SK-MEL-5 (cell line): ENCODE data around the gene RPS6KA5. TPM values are rescaled to one million over a fixed set of nuclear protein-coding genes. Genes with fewer than 3 reads are reported as not detected.
A peak's percentile ranks its signal among the peaks of the same experiment; 100 is the strongest.

Experiments used
- DNase-seq: peaks from one replicate; pipeline ENCODE4 v3.0.0-alpha.2; 2016; ENCODE audit warnings: low read depth, low spot score
- in situ Hi-C: cut with HindIII; loops from 2 replicates; pipeline ENCODE4 v1.10.0; 2016; ENCODE audit warnings: low sequenced_read_pairs, high pct_unique_total_duplicates, low pct_unique_long_range_greater_than_20kb
- total RNA-seq: library from RNA; depleted of rRNA; stranded (reverse); fragments of >200 nt; shearing (Covaris generic); gene quantifications from 2 replicates; pipeline ENCODE4 v1.2.3, GENCODE V29; 2014

The RPS6KA5 gene
- total RNA-seq, 1 experiment from 2014 or later, result 4.3 TPM

DNA sequence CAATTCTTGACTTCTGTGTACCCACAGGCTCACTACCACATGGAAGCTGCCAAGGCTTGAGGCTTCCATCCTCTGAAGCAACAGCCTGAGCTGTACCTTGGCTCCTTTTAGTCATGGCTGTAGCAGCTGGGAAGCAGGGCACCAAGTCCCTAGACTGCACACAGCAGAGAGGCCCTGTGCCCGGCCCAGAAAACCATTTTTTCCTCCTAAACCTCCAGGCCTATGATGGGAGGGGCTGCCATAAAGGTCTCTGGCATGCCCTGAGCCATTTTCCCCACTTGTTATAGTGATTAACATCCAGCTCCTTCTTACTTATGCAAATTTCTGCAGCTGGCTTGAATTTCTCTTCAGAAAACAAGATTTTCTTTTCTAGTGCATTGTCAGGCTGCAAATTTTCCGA, 121.8 kb downstream of the RPS6KA5 start:
- no peak for DNase-seq
- in situ Hi-C loops, result no loop called here

DNA sequence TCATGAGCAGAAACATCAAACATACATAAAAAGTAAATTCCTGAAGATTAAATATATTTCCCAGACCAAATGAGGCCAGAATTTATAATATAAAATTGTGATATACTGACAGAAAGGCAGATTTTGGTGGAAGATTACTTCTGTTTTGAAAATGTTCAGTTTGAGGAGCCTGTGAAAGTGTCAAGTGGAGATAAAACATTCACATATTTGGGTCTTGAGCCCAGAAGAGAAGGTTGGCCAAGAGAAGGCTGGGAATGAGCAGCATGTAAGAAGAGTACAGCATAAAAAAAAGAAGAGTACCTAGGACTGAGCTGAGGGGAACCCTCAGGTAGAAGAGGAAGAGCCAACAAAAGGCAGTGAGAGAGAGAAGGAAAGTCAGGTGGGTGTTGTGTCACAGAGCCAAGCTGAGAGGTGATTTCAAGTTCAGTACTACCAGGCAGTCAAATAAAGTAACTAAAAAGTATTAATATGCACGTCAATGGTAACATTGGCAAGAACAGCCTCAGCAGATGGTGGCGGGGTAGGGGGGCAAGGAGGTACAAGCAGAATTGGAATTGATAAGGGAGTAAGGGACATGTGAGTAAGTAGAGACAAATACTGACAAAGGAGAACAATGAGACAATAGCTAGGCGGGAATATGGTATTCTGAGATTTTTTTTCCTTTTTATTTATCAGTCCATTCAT, 123.5 kb downstream of the RPS6KA5 start:
- in situ Hi-C loops, result no loop called here
- DNase-seq, result no peak

DNA sequence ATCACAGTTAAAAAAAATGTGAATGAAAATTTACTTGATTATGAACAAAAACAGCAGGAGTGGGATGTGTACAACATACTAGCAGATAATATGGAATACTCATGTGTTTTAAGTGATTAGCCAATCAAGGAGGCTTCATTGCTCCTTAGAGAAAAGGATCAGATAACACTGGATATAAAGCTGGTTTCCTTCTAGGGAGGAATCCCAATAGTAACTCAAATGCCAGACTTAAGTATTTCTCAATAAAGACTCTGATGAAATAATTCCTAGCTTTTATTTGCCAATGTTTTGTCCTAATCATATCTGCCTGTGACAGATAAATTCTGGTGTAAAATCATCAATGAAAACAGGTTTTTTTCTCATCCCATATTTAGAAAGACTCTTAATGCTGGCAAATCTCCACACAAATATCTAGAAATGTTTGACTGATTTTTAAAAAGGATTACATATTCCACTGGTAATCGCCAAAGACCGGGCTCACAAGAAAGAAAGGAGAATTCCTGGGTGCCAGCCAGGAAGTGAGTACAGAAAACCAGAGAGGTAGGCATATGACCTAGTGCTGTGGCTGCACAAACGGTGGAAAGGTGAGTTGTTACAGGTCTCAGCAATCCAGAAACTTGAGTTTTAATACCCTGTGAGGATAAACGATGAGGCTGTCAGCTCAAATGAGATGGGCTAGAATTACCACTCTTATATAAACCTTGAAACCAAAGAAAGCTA, 135.7 kb downstream of the RPS6KA5 start:
- DNase-seq, result no peak
- in situ Hi-C loops, result loop anchor here (25.0 kb wide), 2 partner anchors 238 to 363 kb away; no protein-coding TSS in a partner anchor

DNA sequence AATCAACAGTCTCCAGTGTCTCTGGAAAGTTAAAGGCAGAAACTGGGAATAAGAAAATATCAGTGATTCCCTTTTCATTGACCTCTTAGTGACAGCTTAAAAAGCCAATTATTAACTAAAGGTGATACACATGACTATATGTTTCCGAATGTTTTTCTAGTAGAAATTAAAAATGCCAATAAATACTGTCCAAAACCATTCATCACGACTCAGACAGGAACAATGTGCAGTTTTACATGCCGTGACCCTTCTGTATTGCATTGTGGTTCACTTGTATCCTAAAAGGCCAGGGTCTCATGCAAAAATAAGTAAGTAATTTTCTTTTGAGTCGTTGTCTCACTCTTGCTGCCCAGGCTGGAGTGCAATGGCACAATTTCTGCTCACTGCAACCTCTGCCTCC, 138.3 kb downstream of the RPS6KA5 start:
- DNase-seq, result no peak
- in situ Hi-C loops, result loop anchor here (25.0 kb wide), 2 partner anchors 240 to 365 kb away; no protein-coding TSS in a partner anchor

DNA sequence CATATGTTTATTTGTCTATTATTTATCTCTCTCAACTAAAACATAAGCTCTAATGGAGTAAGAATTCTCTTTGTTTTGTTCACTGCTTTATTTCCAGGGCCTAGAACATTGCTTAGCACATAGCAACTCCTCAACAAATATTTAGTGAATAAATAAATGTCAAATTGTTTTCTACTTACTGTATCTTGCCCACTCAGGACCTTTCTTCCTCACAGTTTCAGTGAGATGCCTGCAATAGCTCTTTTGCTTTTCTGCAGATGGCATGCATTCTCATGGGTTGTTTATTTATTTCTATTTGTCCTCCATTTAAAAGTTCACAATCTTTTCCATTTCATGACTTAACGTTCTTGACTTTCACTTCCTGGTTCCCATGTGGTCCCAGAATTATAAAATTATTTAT, 149.3 kb downstream of the RPS6KA5 start:
- no peak for DNase-seq
- in situ Hi-C loops, result loop anchor here (25.0 kb wide), 2 partner anchors 251 to 376 kb away; no protein-coding TSS in a partner anchor

DNA sequence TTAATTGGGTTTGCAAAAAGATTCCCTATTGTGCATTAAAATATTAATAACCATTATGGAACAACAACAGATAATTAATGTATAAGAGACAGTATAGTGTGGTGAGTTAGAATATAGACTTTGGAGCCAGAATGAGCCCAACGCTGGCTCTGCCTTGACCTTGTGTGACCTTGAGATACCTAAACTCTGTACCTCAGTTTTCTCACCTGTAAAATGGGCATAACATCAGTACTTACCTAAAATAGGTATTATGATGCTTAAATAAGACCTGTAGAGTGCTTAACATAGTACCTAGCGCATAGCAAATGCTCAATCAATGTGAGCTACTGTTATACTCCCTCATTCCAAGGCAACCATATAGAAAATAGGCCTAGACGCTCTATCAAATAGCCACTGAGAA, 153.3 kb downstream of the RPS6KA5 start:
- no peak for DNase-seq
- in situ Hi-C loops, result loop anchor here (25.0 kb wide), 2 partner anchors 255 to 380 kb away; no protein-coding TSS in a partner anchor

DNA sequence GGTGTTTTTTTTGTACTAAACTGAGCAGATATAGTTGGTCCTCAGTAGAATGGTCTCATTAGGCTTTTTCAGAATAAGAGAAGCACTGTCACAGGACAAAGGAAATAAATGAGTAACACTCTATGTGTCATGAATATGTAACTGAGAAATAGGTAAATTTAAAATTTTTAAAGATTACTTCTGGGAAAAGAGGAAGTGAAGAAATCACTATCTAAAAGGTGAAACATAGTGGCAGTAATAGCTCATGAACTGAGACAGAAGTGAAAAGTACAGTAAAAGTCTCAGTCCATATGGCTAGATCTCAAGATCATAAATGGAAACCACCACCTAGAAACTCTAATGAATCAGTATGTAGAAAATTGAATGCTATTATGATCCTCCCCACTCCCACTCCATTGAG, 154.9 kb downstream of the RPS6KA5 start:
- in situ Hi-C loops, result loop anchor here (25.0 kb wide), 2 partner anchors 257 to 382 kb away; no protein-coding TSS in a partner anchor
- no peak for DNase-seq

DNA sequence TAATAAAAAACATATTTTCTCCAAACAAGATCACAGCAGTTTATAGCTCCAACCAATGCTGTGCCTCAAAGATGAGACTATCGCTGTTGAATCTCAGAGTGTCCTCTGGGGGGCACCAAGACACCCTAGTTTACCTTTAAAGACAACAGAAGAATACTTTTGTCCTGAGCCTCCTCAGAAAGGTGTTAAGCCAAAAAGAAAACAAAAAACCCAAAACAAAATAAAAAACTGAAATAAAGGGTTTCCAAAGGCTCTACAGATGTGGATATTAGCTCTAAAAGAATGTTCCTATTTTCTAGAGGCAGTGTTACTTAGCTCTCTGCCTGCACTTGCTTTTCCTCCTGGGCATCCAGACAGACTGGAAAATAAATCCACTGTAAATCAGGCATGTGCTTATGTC, 157.3 kb downstream of the RPS6KA5 start:
- in situ Hi-C loops, result loop anchor here (25.0 kb wide), 2 partner anchors 259 to 384 kb away; no protein-coding TSS in a partner anchor
- DNase-seq, result peak; percentile 76

DNA sequence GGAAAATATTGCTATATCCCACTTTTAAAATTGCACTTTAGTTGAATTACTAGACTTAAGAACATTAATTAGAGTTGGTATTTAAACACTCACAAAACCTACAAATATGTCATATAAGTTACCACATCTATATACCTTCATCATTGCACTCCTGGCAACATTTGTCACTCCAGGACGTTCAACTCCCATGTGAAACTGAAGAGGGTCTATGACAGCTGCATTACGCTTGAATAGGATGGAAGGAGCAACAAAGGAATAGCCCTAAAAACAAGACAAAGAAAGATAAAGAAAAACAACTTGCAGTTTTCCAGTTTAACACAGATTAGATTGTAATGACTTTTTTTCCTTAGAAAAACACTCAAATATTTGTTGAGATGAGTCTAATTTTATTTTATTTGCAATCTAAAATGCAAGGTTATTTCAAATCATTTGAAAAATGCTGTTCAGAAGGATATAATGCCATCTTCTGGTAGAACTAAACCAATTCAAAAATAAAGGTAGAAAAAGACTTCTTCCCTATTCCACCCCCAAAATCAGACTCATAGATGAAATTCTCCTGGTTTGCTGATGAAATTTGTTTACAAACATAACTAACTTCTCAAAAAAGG, 159.9 kb downstream of the RPS6KA5 start:
- peak; percentile 35 for DNase-seq
- in situ Hi-C loops, result loop anchor here (25.0 kb wide), 2 partner anchors 262 to 387 kb away; no protein-coding TSS in a partner anchor

DNA sequence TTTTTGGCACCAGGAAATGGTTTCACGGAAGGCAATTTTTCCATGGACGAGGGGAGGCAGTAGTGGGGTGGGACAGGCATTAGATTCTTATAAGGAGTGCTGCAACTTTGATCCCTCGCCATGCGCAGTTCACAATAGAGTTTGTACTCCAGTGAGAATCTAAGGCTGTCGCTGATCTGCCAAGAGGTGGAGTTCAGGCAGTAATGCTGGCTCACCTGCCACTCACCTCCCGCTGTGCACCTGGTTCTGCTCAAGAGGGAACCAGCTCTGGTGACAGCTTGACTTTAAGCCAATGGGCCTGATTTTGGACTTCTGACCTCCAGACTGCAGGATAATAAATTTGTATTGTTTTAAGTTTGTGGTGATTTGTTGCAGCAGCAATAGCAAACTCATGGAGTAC, 163.4 kb downstream of the RPS6KA5 start:
- in situ Hi-C loops, result no loop called here

DNA sequence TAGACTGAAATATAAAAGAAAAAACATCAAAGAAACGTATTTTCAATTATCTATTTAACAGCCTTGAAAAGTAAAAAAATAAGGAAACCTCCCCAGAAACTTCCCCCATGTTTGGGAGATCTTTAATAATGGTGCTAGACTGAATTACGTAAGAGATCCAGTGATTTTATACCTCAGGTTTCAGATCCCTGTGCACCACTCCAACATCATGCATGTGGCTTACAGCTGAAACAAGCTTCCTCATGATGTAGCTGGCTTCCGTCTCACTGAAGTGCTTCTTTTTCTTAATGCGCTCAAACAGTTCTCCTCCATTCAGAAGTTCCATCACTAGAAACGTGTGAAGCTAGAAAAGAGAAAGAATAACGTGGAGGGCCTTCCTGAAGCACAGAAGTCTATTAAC, 166.2 kb downstream of the RPS6KA5 start:
- DNase-seq, result no peak

More for the DNA sequence above, 163.4 kb downstream of the RPS6KA5 start:
- DNase-seq, result no peak

DNA sequence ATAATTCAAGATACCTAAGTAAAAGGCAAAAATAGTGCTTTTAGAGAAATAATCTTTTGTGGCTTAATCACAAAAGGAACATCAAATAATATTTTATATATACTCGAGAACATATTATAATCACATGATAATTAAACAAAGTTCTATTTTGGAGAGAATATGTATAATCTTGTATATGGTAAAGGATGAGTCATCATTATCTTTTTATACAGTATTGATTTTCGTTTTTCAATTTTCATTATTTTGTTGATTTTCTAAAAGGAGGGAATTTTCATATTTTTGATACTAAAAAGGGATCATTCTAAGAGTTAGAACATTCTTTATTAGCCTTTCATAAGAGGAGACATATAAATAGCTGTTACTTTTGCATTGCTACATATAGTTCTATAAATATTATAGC, 166.9 kb downstream of the RPS6KA5 start:
- in situ Hi-C loops, result no loop called here
- DNase-seq, result no peak

More for the DNA sequence above, 166.2 kb downstream of the RPS6KA5 start:
- in situ Hi-C loops, result no loop called here

DNA sequence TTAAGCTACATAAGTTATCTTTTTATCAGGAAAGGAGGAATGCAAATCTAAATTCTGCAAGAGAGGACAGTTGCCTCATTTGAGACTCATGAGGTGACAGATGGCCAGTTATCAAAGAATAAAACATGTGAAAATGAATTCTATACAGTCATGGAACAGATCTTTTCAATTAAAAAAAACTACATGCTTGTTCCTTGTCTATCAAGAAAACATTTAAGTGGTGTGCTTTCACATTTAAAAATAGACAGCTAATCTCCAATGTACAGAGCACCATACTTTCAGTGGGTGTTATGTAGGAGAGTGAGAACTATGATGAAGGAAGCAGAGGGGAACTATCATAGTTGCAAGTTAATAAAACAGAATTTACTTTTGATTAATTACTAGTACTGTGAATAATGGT, 167.5 kb downstream of the RPS6KA5 start:
- no peak for DNase-seq
- in situ Hi-C loops, result no loop called here

DNA sequence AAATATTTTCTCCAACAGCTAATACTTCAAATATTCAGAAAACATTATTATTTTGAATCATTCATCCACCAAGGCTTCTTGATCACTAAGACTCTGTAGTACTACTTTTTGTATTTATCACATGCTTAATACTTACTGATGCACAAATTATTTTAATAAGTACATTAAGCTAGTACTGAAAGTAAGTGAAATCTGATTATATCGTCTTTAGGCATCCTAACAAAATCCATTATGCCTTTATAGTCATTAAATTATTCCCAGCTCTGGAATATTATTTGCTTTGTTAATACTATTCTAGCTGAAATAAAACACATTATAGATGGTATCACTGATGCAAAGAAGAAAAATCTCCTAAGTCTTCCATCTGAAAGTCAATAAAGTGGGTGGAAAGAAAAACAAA, 169.1 kb downstream of the RPS6KA5 start:
- in situ Hi-C loops, result no loop called here
- no peak for DNase-seq

DNA sequence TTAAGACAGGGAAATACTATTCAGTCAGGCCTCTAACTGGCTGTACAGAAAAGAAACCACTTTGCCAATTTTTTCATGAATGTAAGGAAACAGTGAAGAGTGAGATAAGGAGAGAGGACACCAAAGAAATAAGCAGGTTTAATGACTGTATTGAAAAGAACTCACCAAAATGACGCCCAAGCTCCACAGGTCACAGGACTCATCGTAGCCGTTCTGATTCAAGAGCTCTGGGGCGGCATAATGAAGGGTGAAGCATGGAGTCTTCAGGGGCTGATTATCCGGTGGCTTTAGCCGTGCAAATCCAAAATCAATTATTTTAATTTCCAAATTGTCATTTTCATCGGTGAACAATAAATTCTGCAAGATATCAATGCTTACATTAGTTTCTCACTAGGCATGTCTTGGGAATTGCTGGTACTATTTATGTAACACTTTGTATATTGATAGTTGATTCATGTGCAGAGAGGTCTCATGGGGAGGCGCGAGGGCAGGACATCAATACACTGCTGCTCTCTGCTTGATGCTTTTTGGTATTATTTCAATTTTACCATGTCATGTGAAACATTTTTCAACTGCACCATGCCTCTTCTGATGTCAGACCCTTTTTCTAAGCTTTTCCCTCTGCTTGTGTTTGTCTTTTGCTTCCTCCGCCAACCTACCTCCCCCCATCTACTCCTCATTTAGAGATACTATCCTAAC, 170.0 kb downstream of the RPS6KA5 start:
- no peak for DNase-seq
- in situ Hi-C loops, result no loop called here

DNA sequence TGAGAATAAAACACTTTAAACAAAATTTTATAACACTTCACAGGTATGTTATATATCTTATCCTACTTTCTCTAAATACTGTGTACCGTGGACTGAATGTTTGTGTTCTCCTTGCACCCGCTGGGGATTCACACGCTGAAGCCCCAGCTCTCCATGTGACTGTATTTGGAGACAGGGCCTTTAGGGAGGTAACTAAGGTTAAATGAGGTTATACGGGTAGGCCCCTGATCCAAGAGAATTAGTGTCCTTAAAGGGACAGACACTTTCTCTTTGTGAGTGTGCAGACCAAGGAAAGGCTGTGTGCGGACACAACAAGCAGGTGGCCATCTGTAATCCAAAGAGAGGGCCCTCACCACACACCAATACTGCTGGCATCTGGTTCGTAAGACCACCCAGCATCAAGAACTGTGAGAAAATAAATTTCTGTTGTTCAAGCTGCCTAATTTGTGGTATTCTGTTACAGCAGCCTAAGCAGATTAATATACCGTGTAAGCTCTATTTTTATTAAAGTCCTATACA, 174.1 kb downstream of the RPS6KA5 start:
- DNase-seq, result no peak
- in situ Hi-C loops, result no loop called here

DNA sequence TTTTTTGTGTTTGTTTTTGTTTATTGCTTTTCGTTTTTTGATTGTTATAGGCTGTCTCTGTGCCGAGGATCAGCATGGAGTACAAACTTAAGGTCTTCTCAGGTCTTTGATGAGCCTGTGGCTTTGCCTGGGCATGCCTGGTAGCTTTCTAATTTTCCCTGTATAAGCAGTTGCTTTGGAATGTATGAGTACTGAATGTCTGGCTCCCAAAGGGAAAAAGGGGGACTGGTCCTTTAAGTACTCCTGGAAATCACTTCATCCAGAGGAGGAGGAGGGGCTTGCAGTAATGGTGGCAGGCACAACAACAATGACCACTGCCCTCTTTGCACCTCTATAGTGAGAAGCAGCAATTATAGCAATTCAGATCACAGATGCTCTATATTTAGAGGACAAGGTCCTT, 176.7 kb downstream of the RPS6KA5 start:
- in situ Hi-C loops, result no loop called here
- no peak for DNase-seq

DNA sequence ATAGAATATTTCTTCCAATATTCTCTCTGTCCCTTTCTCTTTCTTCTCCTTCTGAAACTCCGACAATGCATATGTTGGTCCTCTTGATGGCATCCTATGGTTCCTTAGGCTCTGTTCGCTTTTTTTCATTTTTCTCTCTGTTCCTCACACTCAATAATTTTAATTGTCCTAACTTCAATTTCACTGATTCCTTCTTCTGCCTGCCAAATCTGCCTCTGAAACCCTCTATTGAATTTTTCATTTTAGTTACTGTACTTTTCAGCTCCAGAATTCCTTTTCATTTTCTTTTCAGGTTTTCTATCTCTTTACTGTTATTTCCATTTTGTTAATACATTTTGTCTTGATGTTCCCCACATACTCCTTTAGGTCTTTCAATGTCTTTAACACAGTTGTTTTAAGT, 177.2 kb downstream of the RPS6KA5 start:
- DNase-seq, result no peak
- in situ Hi-C loops, result no loop called here
